GM23248 (cell line): ENCODE results near the gene PRSS48.

Experiments used
- EZH2 ChIP-seq: fragments of 200-600 bp; sonication (generic); IDR thresholded peaks from 2 replicates; pipeline ENCODE4 v1.6.1; 2018; ENCODE audit warnings: antibody characterized with exemption, mild to moderate bottlenecking; ENCODE audit not compliant: insufficient read depth, poor library complexity, severe bottlenecking
- EZH2phosphoT487 ChIP-seq: fragments of 200-600 bp; sonication (generic); IDR thresholded peaks from 2 replicates; pipeline ENCODE4 v1.6.1; 2018; ENCODE audit warnings: antibody characterized with exemption, moderate library complexity, mild to moderate bottlenecking, low read depth; ENCODE audit not compliant: insufficient read depth

GRCh38 chr4:151322570-151322969 lies 45.6 kb downstream of the PRSS48 start:
- TF ChIP-seq EZH2, result no peak
- no peak for TF ChIP-seq EZH2phosphoT487
